Neural cell (in vitro differentiated cells): ENCODE results near the gene EEF1AKMT2. TPM values are rescaled to one million over a fixed set of nuclear protein-coding genes. Genes with fewer than 3 reads are reported as not detected.

ENCODE experiments used
- H2AFZ ChIP-seq: fragments of 200-600, 300-800 bp; sonication (generic), shearing (Covaris generic); 2 replicates; pipeline ENCODE4 v1.6.0; 2014; ENCODE audit warnings: low read depth, mild to moderate bottlenecking, antibody characterized with exemption, low read length, moderate library complexity
- H3F3A ChIP-seq: fragments of 200-600 bp; shearing (Covaris generic); 2 replicates; pipeline ENCODE4 v1.6.1; 2016; ENCODE audit warnings: mild to moderate bottlenecking, moderate library complexity, mixed read lengths, antibody characterized with exemption, low read length; ENCODE audit not compliant: insufficient read depth, poor library complexity, severe bottlenecking
- H3K27ac ChIP-seq: fragments of 200-600, 300-800 bp; sonication (generic), shearing (Covaris generic); 2 replicates; pipeline ENCODE4 v1.5.1; 2014; ENCODE audit warnings: mild to moderate bottlenecking, low read length, moderate library complexity
- H3K27me3 ChIP-seq: fragments of 300-800, 200-600 bp; sonication (generic), shearing (Covaris generic); 2 replicates; pipeline ENCODE4 v1.6.0; 2014; ENCODE audit warnings: mild to moderate bottlenecking, low read depth, low read length, moderate library complexity; ENCODE audit not compliant: insufficient read depth
- H3K36me3 ChIP-seq: fragments of 300-800, 200-600 bp; sonication (generic), shearing (Covaris generic); 2 replicates; pipeline ENCODE4 v1.5.1; 2014; ENCODE audit warnings: mild to moderate bottlenecking, antibody characterized with exemption, low read length, moderate library complexity; ENCODE audit not compliant: insufficient read depth
- H3K4me2 ChIP-seq: fragments of 300-800, 200-600 bp; sonication (generic), shearing (Covaris generic); 2 replicates; pipeline ENCODE4 v1.6.0; 2014; ENCODE audit warnings: mild to moderate bottlenecking, low read length
- H3K4me3 ChIP-seq: fragments of 300-800, 200-600 bp; sonication (generic), shearing (Covaris generic); 2 replicates; pipeline ENCODE4 v1.5.1; 2014; ENCODE audit warnings: mild to moderate bottlenecking, low read length, moderate library complexity
- H3K79me2 ChIP-seq: fragments of 200-600 bp; shearing (Covaris generic); replicated peaks from 2 replicates; pipeline ENCODE4 v1.6.0; 2014; ENCODE audit warnings: mild to moderate bottlenecking, low read length, moderate library complexity; ENCODE audit not compliant: insufficient read depth
- H3K9ac ChIP-seq: fragments of 300-800, 200-600 bp; sonication (generic), shearing (Covaris generic); 2 replicates; pipeline ENCODE4 v1.6.1; 2016; ENCODE audit warnings: mild to moderate bottlenecking, low read length, mixed read lengths
- H3K9me2 ChIP-seq: fragments of 200-600 bp; shearing (Covaris generic); 2 replicates; pipeline ENCODE4 v1.6.1; 2016; ENCODE audit warnings: mild to moderate bottlenecking, low read length, mixed read lengths; ENCODE audit not compliant: insufficient read depth
- H3K9me3 ChIP-seq: fragments of 200-600, 300-800 bp; sonication (generic), shearing (Covaris generic); 2 replicates; pipeline ENCODE4 v1.6.1; 2016; ENCODE audit warnings: mild to moderate bottlenecking, mixed run types, low read length, moderate library complexity, mixed read lengths
- H4K20me1 ChIP-seq: fragments of 200-600 bp; shearing (Covaris generic); 2 replicates; pipeline ENCODE4 v1.6.1; 2016; ENCODE audit warnings: mild to moderate bottlenecking, mixed run types; ENCODE audit not compliant: insufficient read depth
- EP300 ChIP-seq: fragments of 450-650 bp; conservative IDR thresholded peaks from 2 replicates; pipeline ENCODE4 v1.6.1; 2014; ENCODE audit warnings: antibody characterized with exemption, mild to moderate bottlenecking, moderate library complexity; ENCODE audit not compliant: poor library complexity, severe bottlenecking
- EZH2 ChIP-seq: fragments of 200-600, 300-800 bp; shearing (Covaris generic), sonication (generic); IDR thresholded peaks from 2 replicates; pipeline ENCODE4 v1.6.1; 2014; ENCODE audit warnings: antibody characterized with exemption, low read length, borderline replicate concordance, mild to moderate bottlenecking; ENCODE audit not compliant: insufficient read depth, poor library complexity, severe bottlenecking
- MXI1 ChIP-seq: fragments of 450-650 bp; conservative IDR thresholded peaks from 2 replicates; pipeline ENCODE4 v1.6.1; 2014; ENCODE audit warnings: antibody characterized with exemption, mild to moderate bottlenecking; ENCODE audit not compliant: poor library complexity, severe bottlenecking
- POLR2AphosphoS5 ChIP-seq: IDR thresholded peaks from 2 replicates; pipeline ENCODE4 v1.6.1; 2012
- RAD21 ChIP-seq: fragments of 450-650 bp; conservative IDR thresholded peaks from 2 replicates; pipeline ENCODE4 v1.6.1; 2014; ENCODE audit warnings: antibody characterized with exemption, mild to moderate bottlenecking, moderate library complexity
- SMC3 ChIP-seq: fragments of 450-650 bp; conservative IDR thresholded peaks from 2 replicates; pipeline ENCODE4 v1.6.1; 2014; ENCODE audit warnings: antibody characterized with exemption, mild to moderate bottlenecking, moderate library complexity; ENCODE audit not compliant: poor library complexity
- TAF1 ChIP-seq: IDR thresholded peaks from 2 replicates; pipeline ENCODE4 v1.6.1; 2012; ENCODE audit warnings: low read depth
- polyA plus RNA-seq: library from polyadenylated mRNA; depleted of rRNA; stranded (reverse); fragments of >200 nt; gene quantifications from 2 replicates; pipeline ENCODE4 v1.2.3, GENCODE V29; 2014
- TF ChIP-seq, protein P1 (sequence below): fragments of 450-650 bp; IDR thresholded peaks from 2 replicates; pipeline ENCODE4 v1.5.1; 2014; ENCODE audit warnings: antibody characterized with exemption, mild to moderate bottlenecking, moderate library complexity; ENCODE audit not compliant: poor library complexity, severe bottlenecking
- TF ChIP-seq, protein P2 (sequence below): IDR thresholded peaks from 2 replicates; pipeline ENCODE4 v1.6.1; 2012; ENCODE audit warnings: borderline replicate concordance

Gene EEF1AKMT2
- polyA plus RNA-seq, 1 donor from 2014 or later, result 63.7 TPM

DNA sequence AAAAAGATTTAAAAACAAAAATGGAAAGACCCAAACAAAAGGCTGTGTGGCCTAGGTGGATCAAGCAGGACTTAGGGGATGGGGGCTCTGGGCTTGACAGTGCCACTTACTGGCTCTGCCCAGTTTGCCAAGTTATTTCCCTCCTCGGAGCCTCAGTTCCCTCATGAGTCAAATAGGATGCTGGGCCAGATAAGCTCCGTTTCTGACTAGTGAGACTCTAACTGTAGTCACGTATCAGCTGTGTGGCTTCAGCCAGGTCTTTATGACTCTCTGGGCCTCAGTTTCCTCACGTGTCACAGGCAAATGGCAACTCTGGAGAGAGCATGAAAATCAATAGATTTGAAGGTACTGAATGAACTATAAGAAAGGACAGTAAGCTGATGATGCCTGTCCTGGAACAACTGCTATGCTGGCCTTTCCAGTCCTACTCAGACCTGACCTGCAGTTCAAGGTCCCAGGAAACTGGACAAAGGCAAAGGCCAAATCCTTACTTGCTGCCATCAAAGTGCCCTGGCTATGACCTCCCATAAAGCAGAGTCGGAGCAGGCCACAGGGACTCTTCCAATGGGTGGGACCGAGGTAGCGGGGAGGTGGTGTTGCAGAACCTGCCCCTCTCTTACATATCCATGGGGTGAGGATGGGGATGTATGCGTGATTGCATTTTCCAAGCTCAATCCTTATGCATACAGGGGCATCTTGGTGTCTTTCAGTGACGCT is 74.5 kb downstream of the EEF1AKMT2 start:
- H3K9me3 ChIP-seq, result no peaks in the 10 kb centered on the region
- no peak overlapping the region for H3K4me2 ChIP-seq
- no peaks in the 10 kb centered on the region for H3F3A ChIP-seq
- H3K9me2 ChIP-seq, result no peaks in the 10 kb centered on the region
- H3K27ac ChIP-seq, result no peak overlapping the region
- no peak overlapping the region for H2AFZ ChIP-seq
- H3K27me3 ChIP-seq, result no peaks in the 10 kb centered on the region
- TF ChIP-seq MXI1, result no peak
- no peak for TF ChIP-seq RAD21
- TF ChIP-seq EP300, result no peak
- no peak for TF ChIP-seq SMC3
- no peak for TF ChIP-seq EZH2
- TF ChIP-seq, protein P1, sequence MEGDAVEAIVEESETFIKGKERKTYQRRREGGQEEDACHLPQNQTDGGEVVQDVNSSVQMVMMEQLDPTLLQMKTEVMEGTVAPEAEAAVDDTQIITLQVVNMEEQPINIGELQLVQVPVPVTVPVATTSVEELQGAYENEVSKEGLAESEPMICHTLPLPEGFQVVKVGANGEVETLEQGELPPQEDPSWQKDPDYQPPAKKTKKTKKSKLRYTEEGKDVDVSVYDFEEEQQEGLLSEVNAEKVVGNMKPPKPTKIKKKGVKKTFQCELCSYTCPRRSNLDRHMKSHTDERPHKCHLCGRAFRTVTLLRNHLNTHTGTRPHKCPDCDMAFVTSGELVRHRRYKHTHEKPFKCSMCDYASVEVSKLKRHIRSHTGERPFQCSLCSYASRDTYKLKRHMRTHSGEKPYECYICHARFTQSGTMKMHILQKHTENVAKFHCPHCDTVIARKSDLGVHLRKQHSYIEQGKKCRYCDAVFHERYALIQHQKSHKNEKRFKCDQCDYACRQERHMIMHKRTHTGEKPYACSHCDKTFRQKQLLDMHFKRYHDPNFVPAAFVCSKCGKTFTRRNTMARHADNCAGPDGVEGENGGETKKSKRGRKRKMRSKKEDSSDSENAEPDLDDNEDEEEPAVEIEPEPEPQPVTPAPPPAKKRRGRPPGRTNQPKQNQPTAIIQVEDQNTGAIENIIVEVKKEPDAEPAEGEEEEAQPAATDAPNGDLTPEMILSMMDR, result no peak
- no peak for TF ChIP-seq POLR2AphosphoS5
- TF ChIP-seq, protein P2, sequence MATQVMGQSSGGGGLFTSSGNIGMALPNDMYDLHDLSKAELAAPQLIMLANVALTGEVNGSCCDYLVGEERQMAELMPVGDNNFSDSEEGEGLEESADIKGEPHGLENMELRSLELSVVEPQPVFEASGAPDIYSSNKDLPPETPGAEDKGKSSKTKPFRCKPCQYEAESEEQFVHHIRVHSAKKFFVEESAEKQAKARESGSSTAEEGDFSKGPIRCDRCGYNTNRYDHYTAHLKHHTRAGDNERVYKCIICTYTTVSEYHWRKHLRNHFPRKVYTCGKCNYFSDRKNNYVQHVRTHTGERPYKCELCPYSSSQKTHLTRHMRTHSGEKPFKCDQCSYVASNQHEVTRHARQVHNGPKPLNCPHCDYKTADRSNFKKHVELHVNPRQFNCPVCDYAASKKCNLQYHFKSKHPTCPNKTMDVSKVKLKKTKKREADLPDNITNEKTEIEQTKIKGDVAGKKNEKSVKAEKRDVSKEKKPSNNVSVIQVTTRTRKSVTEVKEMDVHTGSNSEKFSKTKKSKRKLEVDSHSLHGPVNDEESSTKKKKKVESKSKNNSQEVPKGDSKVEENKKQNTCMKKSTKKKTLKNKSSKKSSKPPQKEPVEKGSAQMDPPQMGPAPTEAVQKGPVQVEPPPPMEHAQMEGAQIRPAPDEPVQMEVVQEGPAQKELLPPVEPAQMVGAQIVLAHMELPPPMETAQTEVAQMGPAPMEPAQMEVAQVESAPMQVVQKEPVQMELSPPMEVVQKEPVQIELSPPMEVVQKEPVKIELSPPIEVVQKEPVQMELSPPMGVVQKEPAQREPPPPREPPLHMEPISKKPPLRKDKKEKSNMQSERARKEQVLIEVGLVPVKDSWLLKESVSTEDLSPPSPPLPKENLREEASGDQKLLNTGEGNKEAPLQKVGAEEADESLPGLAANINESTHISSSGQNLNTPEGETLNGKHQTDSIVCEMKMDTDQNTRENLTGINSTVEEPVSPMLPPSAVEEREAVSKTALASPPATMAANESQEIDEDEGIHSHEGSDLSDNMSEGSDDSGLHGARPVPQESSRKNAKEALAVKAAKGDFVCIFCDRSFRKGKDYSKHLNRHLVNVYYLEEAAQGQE, result no peak
- TF ChIP-seq TAF1, result no peak
- H3K9ac ChIP-seq, result no peak overlapping the region
- H3K4me3 ChIP-seq, result no peak overlapping the region
- peaks cover 23% of the 10 kb centered on the region for H3K79me2 ChIP-seq
- H3K36me3 ChIP-seq, result no peaks in the 10 kb centered on the region
- H4K20me1 ChIP-seq, result no peaks in the 10 kb centered on the region

DNA sequence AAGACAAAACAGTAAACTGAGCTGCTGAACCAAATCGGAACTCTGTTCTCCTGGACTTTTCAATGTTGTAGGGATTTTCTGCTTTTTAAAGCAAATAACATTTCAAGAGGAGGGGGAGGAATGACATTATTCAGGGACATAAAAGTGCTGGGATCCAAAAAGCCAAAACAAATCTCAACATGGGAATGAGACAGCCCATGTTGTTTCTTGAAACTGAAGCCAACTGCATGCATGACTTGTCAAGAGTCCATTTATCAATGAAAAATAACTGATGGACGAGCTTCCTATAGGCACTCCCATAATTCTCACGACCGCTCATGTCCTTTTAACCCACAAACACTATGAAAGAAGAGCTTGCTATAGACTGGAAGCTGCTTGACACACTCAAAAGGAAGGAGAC is 75.3 kb downstream of the EEF1AKMT2 start:
- H3K9ac ChIP-seq, result no peak overlapping the region

More for the DNA sequence above, 75.3 kb downstream of the EEF1AKMT2 start:
- no peaks in the 10 kb centered on the region for H3K9me3 ChIP-seq
- H3K79me2 ChIP-seq, result peaks cover 24% of the 10 kb centered on the region
- no peak overlapping the region for H3K27ac ChIP-seq
- H3K27me3 ChIP-seq, result no peaks in the 10 kb centered on the region
- no peaks in the 10 kb centered on the region for H3K9me2 ChIP-seq
- no peak overlapping the region for H3K4me3 ChIP-seq
- no peak for TF ChIP-seq SMC3
- TF ChIP-seq, protein P1, result no peak
- no peak for TF ChIP-seq RAD21
- no peak for TF ChIP-seq MXI1
- no peak overlapping the region for H2AFZ ChIP-seq
- H3K36me3 ChIP-seq, result no peaks in the 10 kb centered on the region
- H3K4me2 ChIP-seq, result no peak overlapping the region
- no peaks in the 10 kb centered on the region for H3F3A ChIP-seq
- H4K20me1 ChIP-seq, result no peaks in the 10 kb centered on the region
